HG03066 (cell line): Measurements from ENCODE around the gene JUND.
A peak's percentile ranks its signal among the peaks of the same experiment; 100 is the strongest.
"Not testable (repeated sequence)": the region's sequence is repeated elsewhere in the genome, so short reads cannot be mapped to it uniquely, and the experiment has no call there.

Experiments
- ATAC-seq: cut with Tn5 transposase; IDR thresholded peaks from one replicate; pipeline ENCODE4 v1.9.1; 2021; ENCODE audit warnings: low read depth; ENCODE audit not compliant: unreplicated experiment

The JUND gene

DNA sequence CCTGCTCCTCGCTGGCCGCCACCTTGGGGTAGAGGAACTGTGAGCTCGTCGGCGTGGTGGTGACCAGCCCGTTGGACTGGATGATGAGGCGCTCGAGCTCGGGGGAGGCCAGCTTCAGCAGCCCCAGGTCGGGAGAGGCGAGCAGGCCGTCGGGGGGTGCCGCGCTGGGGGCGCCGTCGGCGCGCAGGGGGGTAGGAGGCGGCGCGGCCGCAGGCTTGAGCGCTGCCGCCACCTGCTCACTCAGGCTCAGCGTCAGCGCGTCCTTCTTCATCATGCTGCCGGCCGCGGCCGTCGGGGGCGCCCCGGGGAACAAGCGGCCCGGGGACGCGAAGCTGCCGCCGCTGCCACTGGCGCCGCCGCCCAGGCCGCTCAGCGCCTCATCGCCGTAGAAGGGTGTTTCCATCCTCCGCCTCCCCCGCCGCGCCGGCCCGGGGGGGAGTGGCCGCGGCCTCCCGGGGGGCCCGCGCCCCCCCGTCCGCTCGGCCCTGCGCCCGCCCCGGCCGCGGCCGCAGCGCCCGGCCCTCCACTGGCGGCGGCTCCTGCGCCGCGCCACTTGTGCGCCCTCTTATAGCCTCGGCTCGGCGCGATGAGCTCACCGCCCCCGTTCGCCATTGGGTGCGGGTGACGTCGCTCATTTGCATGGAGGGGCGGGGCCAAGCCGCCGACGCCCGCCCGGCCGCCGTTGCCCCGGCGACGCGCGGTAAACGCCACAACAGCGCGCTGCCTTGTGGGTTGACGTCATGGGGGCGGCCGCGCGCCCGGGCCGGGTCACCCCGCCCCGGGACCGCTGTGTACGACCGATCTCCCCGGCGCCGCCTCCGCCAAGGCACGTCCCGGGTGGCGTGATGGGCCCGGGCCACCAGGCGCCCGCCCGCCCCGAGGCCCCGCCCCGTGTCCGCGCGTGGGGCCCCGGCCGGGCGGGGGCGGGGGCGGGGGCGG, at the start of gene JUND:
JUND (minus strand) TSS at position 541 of the 939 bp plus-strand sequence; CDS start at position 403, 138 bp downstream.
- ATAC-seq, result peak; percentile 58

DNA sequence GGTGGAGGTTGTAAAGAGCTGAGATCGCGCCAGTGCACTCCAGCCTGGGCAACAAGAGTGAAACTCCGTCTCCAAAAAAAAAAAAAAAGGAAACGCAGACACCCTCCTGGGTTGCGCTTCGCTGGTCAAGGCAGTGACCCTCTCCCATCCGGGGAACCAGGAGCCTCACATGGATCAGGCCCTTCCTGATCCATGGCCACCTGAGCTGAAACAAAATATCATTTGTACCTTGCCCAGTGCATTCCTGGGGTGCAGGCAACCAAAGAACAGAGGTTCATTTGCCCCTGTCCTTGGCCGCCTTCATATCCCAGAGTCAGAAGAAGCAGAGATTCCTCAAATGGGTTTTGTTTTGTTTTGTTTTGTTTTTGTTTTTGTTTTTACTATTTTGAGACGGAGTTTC, 49.4 kb upstream of the JUND start:
- no peak for ATAC-seq

DNA sequence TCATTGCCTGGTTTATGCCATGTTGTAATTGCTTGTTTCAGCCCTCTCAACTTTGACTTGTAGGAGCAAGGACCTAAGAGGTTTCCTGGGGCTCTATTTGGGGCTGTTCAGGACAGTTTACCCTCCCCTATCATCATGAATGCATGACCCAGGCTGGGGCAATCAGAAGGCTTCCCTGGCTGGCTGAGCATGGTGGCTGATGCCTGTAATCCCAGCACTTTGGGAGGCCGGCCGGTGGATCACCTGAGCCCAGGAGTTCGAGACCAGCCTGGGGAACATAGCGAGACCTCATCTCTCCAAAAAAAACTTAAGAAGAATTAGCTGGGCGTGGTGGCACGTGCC, 47.6 kb upstream of the JUND start:
- no peak for ATAC-seq

DNA sequence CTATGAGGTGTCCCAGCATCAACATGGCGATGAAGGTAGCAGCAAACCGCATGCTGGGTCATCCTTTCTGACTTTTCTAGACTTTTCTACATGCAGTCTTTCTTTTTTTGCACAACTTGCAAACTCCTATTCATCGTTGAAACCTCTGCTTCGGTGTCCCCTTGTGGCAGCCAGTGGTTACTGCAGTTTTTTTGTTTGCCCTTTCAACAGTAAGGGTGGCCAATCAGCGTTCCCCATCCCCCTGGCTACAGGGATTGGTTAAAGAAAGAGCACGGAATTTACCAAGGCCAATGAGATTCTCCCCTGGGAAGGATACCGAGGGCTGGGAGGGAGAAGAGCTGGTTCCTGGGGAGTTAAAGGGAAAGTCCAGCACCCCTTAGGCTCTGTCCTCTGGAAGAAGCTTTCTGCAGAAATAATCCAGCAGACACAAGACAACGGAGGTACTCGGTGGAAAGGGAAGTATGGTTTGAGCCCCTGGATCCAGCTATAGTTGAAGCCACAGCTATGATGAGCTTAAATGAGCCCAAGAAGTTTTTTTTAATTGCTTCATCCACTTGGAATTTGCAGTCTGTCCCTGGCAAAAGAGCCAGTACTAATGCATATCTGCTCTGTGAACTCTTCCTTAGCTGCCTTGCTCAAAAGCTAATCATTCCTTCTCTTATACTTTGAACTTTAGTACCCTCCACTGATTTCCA, 47.1 kb upstream of the JUND start:
- ATAC-seq, result peak; percentile 97

DNA sequence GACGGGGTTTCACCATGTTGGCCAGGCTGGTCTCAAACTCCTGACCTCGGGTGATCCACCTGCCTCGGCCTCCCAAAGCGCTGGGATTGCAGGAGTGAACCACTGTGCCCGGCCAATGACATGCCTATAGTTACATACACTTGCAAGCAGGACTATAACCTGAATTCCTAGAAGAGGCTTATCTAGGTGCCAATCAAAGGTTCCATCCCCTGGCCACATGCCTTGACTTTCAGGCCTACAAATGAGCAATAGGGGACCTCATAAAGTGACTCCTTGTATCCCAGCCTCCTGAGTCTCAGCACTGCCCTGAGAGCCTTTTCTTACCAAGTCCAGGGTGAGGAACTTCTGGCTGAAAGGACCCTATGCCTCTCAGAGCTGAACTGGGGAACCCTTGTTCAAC, 45.4 kb upstream of the JUND start:
- ATAC-seq, result no peak

DNA sequence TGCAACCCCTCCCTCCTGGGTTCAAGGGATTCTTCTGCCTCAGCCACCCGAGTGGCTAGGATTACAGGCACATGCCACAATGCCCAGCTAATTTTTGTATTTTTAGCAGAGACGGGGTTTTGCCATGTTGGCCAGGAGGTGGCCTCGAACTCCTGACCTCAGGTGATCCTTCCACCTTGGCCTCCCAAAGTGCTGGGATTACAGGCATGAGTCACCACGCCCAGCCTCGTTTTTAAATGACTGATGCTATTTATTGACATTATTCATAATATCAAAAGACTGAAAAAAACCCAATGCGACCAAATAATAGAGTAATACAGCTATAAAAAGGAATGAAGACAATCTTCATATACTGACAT, 42.9 kb upstream of the JUND start:
- not testable (repeated sequence) for ATAC-seq

DNA sequence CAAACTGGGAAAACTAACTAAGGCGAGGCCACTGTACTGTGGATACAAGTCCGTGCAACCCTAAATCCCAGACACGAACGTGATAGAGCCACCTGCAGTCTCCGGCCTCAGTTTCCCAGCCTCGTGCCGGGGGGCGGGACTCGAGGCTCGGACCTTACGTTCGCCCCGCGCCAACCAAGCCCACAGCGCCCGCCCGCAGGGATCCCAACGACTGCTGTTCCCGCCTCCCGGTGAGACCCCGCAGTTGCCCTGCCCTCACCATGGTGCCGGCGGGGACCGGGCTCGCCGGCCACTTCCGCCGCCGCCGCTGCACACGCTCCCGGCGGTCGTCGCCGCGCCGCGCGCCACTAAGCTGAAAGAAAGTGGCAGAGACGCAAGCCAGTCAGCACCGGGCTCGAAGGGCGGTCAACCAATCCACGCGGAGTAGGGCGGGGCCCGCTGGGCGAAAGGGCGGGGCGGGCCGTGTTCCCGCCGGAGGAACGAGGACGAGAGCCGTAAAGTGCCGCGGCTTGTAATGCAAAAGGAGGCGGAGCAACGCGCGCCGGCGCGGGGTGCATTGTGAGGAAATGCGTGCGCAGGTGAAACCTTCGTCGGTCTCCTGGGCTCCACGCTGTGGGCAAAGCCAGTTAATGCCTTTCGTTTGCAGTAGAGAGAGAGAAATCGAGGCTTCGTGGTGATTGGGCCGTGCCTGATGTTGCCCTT, 41.5 kb upstream of the JUND start, which contains the start of gene LSM4:
LSM4 (minus strand) TSS at position 318 of the 702 bp plus-strand sequence; CDS start at position 262, 56 bp downstream.
- ATAC-seq, result peak; percentile 91

DNA sequence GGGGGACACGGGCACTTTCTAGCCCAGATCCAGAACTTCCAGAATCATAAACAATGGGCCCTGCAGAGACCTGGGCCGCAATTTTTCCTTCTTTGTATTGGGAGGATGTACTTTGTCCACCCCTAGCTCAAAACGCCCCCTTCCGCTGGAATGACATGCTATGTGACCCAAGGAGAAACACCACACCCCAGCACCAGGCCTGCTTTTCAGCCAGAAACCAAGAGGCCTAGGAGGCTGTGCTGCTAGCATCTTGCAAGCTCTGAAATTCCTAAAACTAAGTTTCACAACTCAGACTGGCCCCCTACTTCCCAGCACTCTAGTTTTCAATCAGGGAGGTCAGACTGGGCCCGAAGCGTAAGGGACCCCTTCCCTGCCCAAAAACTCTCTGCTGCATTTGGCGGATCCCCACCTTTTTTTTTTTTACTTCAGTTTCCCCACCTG, 40.9 kb upstream of the JUND start:
- ATAC-seq, result no peak

DNA sequence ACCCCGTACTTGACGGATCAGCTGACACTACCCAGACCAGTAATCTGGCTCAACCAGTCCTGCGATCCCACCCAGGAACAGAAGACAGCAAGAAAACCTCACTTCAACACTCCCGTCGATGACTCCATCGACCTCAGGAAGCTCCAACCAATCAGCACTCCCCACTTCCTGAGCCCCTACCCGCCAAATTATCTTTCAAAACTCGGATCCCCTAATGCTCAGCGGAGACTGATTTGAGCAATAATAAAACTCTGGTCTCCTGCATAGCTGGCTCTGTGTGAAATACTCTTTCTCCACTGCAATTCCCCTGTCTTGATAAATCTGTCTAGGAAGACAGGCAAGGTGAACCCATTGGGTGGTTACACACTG, 40.3 kb upstream of the JUND start:
- ATAC-seq, result no peak

DNA sequence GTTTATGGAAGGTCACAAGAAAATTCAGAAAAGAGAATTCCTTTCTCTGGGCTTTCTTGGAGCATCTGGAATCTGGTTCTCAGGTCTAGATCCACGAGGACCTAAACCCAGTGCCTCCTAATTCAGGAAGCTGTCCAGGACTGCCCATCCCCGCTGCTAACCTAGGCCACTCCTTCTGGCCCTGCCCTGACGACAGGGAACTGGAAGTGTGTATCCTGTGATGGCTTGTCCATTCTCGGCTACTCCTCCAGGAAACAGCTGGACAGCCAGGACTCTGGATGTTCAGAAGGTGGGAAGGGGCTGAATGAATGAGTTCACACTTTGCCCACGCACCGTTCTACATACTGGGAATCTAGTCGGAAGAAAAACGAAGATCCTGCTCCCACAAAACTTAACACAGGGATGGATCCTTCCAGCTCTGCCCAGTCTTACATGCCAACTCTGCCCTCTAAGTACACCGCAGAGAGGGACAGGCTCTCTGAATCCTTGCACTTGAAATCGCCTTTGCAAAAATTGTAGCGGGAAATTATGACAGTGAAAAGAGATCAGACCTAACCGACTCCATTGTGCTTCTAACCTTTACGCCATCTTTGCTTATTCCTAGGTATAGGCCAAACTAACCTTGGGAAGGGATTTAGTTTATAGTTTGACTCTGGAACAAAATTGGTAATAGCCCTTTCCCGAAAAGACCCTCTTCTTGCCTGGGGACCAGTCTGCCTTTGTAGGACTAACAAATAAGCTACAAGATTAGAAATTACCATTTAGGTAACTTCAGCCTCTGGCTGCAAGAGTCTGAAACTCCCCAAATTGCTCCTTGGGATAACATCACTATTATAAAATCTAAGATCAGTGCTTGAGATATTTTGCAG, 39.7 kb upstream of the JUND start:
- no peak for ATAC-seq

DNA sequence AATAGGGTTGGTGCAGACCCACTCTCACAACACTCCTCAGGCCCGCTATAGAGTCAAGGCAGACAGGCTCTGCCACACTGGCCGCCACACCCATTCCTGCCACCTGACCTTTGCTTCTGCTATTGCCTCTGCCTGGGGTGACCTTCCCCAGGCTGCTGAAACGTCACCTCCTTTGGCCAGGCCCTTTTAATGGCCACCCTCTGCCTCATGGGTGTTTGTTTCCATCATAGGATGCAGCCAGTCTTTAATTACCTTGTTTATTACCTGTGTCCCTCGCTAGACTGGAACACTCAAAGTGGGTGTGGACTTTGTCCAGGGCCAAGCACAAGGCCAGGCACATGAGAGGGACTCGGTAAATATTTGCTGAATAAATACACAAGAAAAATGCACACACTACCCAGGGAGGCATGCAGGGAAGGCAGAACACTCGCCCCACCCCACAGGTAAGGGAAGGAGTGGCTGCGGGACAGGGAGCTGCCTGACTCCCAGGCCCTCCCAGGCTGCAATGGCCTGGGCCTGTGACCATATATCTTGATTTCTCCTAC, 38.2 kb upstream of the JUND start:
- ATAC-seq, result no peak

DNA sequence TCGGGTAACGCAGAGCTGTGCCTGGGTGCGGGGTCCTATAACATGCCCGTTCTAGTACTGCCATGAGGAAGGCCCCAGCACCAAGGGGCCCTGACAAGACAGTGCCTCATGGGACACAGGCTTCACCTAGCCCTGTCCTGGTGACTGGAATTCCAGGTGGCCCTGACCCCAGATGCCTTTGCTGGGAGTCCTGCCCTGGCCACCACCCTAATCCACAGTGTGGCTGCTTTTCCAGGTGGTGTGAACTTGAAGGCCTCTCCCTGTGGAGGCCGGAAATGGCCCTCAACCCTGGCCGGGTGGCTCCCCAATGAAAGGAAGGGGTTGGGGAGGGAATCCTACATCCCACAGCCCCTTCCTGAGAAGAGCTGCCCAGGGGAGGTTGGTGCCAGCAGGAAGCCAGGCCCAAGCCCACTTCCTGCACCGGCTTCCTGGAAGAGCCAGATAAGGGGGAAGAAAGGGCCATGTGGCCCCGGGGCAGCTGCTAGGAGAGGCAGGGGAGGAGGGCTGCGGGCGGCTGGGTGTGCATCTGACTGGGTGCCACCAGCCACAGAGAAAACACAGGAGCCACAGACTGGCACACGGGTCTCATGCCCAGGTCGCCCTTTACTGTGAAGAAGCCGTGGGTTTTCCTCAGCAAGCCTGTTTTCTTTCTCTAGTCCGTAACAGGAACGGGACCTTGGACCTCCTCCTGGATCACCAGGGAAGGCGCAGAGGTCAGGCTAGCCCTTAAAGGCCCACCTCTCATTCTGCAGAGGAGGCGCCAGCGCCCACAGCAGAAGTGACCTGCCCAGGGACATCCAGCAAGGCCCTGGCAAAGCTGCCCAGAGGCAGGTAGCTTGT, 36.8 kb upstream of the JUND start:
- no peak for ATAC-seq

DNA sequence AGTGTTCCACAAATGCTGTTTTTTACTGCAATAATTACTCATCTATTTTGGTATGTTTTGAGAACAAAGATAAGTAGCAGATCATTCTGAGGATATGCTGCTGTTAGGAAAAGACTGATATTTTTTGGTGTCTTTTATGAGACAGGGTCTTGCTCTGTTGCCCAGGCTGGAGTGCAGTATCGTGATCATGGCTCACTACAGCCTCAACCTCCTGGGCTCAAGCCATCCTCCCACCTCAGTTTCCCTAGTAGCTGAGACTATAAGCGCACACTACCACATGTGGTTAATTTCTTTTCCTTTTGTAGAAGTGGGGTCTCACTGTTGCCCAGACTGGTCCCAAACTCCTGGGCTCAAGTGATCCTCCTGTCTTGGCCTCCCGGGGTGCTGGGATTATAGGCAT, 32.0 kb upstream of the JUND start:
- ATAC-seq, result no peak

DNA sequence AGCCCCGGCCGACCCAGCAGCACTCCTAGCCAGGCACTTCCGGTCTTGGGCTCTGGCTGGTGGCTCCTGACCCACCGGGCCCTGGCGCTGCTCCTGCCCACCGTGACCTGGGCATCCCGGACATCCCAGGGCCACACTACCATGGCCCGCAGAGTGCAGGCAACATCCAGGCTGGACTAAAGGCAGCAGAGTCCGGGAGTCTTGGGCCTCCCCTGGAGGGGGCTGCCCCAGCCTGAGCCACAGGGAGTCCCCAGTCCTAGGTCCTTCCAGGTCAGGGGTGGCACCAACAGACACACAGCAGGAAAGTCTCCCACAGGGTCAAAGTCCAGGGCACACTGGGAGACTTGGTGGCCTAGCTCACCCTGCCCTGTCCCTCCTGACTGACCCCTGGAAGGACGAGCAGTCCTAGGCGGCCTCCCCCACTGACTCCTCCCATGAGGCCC, 30.7 kb upstream of the JUND start:
- no peak for ATAC-seq

DNA sequence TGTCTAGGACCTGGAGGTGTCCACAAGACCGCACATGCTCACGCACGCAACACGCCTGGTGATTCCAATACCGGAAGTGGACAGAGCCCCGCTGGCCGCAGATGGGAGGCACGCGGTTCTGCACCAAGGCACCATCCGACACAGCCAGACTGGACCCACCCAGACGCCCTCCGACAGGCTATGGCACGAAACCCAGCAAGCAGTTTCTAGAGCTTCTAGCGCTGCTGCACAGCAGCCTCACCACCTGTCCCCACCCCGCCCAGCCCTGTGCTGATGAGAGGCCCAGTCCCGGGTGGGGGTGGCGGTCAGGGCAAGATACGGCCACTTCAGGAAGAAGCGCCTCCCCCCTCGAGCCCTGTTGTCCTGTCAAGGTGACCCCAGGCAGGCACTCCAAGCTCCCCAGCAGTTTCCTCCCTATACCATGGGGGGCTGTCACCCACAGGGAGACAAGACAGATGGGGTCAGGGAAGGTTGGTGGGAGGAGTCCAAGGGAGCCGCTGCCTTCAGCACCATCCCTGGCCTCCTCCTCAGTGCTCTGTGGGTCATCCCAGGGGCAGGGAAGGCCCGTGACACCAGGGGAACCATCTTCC, 30.2 kb upstream of the JUND start:
- no peak for ATAC-seq

DNA sequence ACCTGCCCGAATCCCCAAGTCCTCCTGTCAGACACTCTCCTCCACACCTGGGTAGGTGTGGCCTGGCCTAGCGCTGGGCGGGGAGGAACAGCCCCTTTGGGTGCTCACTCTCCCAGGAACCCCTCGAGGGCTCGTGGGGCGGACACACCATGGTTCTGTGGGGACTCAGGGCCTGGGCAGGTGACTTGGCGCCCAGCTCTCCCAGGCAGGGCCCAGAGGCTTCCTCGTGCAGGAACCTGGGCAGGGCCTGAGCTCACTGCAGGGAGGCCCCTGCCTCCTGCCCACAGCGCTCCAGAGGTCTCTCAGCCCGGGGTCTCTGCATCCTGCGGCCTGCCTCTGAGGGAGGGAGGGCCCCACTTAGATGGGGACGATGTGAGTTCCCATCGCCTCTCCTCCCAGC, 29.5 kb upstream of the JUND start:
- ATAC-seq, result no peak

DNA sequence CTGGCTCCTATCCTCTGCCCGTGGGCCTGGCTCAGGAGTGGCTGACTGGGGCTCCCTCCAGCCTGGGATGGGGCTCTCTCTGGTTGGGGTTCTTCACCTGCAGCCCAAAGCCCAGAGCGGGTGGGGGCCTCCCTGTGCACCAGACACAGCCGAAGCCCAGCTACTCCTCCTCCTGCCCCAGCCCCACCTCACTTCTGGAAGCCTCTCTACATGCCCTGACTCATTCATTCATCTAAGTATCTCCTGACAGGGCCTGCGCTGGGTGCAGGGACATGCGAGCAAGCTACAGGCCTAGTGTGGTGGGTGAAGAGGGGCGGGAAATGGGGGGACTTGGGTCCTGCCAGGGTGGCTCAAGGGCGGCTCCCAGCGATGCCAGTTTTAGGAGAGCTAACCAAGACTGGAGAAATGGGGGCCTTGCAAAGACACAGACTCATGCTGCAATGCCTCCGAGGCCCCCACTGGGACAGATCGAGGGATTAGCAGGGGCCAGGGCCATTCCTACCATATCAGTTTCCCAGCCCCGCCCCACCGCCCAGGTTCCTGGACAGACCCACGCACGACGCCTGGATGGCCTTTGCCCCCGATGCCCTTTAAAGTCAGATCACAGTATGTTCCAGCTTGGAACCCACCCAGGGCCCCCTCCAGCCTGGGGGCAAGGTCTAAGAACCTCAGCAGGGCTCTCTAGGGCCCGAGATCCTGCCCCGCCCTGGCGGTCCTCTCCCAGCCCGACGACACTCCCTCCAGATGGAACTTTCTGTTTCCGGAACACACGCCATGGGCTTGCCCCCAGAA, 28.9 kb upstream of the JUND start:
- no peak for ATAC-seq

DNA sequence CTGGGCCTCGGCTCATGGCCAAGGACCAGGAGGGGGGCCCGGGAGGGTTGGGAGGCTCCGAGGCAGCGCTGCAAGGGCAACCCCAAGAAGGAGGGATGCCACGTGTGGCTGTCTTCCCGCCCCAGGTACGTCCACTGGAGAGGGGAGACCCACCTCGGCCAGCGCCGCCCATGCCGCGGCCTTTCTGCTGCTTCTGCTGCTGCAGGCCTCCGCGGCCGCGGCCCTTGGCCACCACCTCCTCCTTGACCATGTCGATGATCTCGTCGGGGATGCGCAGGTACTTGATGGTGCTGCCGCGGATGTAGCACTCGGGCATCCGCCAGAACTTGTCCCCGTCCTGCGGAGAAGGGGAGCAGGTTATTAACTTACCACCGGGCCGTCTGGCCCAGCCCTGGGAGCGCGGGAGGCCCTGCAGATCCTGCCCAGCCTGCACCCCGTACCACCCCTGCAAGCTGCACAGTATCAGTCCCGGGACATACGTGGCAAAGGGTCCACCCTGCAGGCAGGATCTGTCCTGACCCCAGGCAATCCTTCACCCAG, 28.2 kb upstream of the JUND start:
- ATAC-seq, result no peak
